ENCODE results near the gene RAB11FIP4.

DNA sequence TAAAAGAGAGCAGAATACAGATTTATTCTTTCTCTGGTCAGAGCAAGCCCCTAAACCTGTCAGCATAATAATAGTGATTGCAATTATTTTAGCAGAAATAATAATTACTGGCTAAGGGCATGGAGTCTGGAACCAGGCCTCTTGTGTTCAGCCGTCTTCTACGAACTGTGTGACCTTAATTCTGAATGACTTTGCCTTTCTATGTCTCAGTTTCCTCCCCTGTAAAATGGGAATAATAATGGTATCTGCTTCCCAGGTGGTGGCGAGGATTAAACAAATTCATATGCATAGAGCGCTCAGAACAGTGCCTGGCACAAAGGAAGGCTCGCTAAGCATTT lies 33.4 kb downstream of the RAB11FIP4 start:
- no peak for TF ChIP-seq TAF1 (IDR thresholded peaks at IDR 0.05; ENCODE audit: borderline replicate concordance, low read depth, low read length)
- TF ChIP-seq POLR2AphosphoS5 (IDR thresholded peaks at IDR 0.05; ENCODE audit: low read depth, low read length): no peak
- no peak for TF ChIP-seq POLR2A (IDR thresholded peaks at IDR 0.05; ENCODE audit: low read depth, low read length)
